Parathyroid adenoma (tissue), 2 donors: ENCODE results near the gene ZNF236.

Experiments
- H2AFZ ChIP-seq: fragments of 300-600 bp; sonication (generic); one replicate; pipeline ENCODE4 v1.7.0; 2017; ENCODE audit warnings: antibody characterized with exemption, mild to moderate bottlenecking
- H3K27ac ChIP-seq: fragments of 300-600 bp; sonication (generic); one replicate; pipeline ENCODE4 v1.7.0; 2017
- H3K27me3 ChIP-seq: fragments of 300-600 bp; sonication (generic); one replicate; pipeline ENCODE4 v1.7.0; 2017; ENCODE audit warnings: low read length; ENCODE audit not compliant: control insufficient read depth, insufficient read depth
- H3K36me3 ChIP-seq: fragments of 300-600 bp; sonication (generic); one replicate; pipeline ENCODE4 v1.7.0; 2017; ENCODE audit warnings: low read length; ENCODE audit not compliant: control insufficient read depth, insufficient read depth
- H3K4me1 ChIP-seq: fragments of 300-600 bp; sonication (generic); one replicate; pipeline ENCODE4 v1.7.0; 2017; ENCODE audit warnings: control low read depth
- H3K4me2 ChIP-seq: fragments of 300-600 bp; sonication (generic); one replicate; pipeline ENCODE4 v1.7.0; 2017; ENCODE audit warnings: low read length
- H3K4me3 ChIP-seq: fragments of 300-600 bp; sonication (generic); one replicate; pipeline ENCODE4 v1.7.0; 2017; ENCODE audit warnings: low read depth, low read length
- H3K79me2 ChIP-seq: fragments of 300-600 bp; sonication (generic); one replicate; pipeline ENCODE4 v1.7.0; 2017; ENCODE audit warnings: control low read depth
- H3K9ac ChIP-seq: fragments of 300-600 bp; sonication (generic); one replicate; pipeline ENCODE4 v1.7.0; 2017; ENCODE audit warnings: mild to moderate bottlenecking
- H3K9me3 ChIP-seq: fragments of 300-600 bp; sonication (generic); one replicate; pipeline ENCODE4 v1.7.0; 2017; ENCODE audit warnings: low read length; ENCODE audit not compliant: control insufficient read depth
- CTCF ChIP-seq: fragments of 300-600 bp; sonication (generic); IDR thresholded peaks from one replicate; pipeline ENCODE4 v1.7.0; 2017; ENCODE audit warnings: antibody characterized with exemption, mild to moderate bottlenecking
- donor health status: primary hyperparathyroidism.

ZNF236 gene

GRCh38 chr18:76983613-76984051, 161.3 kb downstream of the ZNF236 start:
- H3K79me2 ChIP-seq, result no peaks in the 10 kb centered on the region
- H3K4me1 ChIP-seq, result peaks cover 37% of the 10 kb centered on the region
- H3K9ac ChIP-seq, result no peak overlapping the region
- H3K36me3 ChIP-seq, result no peaks in the 10 kb centered on the region
- H3K4me2 ChIP-seq, result no peak overlapping the region
- no peaks in the 10 kb centered on the region for H3K27me3 ChIP-seq
- H3K4me3 ChIP-seq, result no peak overlapping the region
- peak overlapping the region; percentile 45 for H3K27ac ChIP-seq
- no peaks in the 10 kb centered on the region for H3K9me3 ChIP-seq
- TF ChIP-seq CTCF, result no peak
- peak overlapping the region; percentile 52 for H2AFZ ChIP-seq

- no peak overlapping the region for H3K4me3 ChIP-seq
- H3K36me3 ChIP-seq, result no peaks in the 10 kb centered on the region
- H2AFZ ChIP-seq, result no peak overlapping the region
- H3K27me3 ChIP-seq, result no peaks in the 10 kb centered on the region
- peaks cover under 1% of the 10 kb centered on the region for H3K79me2 ChIP-seq
- peaks cover 43% of the 10 kb centered on the region for H3K4me1 ChIP-seq
- no peak overlapping the region for H3K4me2 ChIP-seq
- no peaks in the 10 kb centered on the region for H3K9me3 ChIP-seq
- H3K9ac ChIP-seq, result no peak overlapping the region
- H3K27ac ChIP-seq, result no peak overlapping the region
- TF ChIP-seq CTCF, result no peak
Observed at GRCh38 chr18:76984193-76985155, 162.1 kb downstream of the ZNF236 start.

- Histone ChIP-seq H3K4me1 (peaks cover 52% of the 10 kb centered on the region), H2AFZ (no peak overlapping the region), H3K79me2 (peaks cover 2% of the 10 kb centered on the region), H3K27me3 (no peaks in the 10 kb centered on the region), H3K9ac (no peak overlapping the region), H3K4me3 (no peak overlapping the region), H3K27ac (no peak overlapping the region), H3K36me3 (no peaks in the 10 kb centered on the region), H3K4me2 (no peak overlapping the region), H3K9me3 (no peaks in the 10 kb centered on the region)
- TF ChIP-seq CTCF, result no peak
Observed at GRCh38 chr18:76985156-76985950, 163.0 kb downstream of the ZNF236 start.

- no peak for TF ChIP-seq CTCF
- H2AFZ ChIP-seq, result peak overlapping the region; percentile 79
- no peaks in the 10 kb centered on the region for H3K9me3 ChIP-seq
- H3K79me2 ChIP-seq, result peaks cover 2% of the 10 kb centered on the region
- H3K4me2 ChIP-seq, result no peak overlapping the region
- no peaks in the 10 kb centered on the region for H3K27me3 ChIP-seq
- H3K27ac ChIP-seq, result peak overlapping the region; percentile 100
- no peak overlapping the region for H3K4me3 ChIP-seq
- no peaks in the 10 kb centered on the region for H3K36me3 ChIP-seq
- no peak overlapping the region for H3K9ac ChIP-seq
- H3K4me1 ChIP-seq, result peaks cover 56% of the 10 kb centered on the region
Observed at GRCh38 chr18:76985951-76986236, 163.5 kb downstream of the ZNF236 start.
